AG09319 (cell line): ENCODE results near the gene COL7A1.

ENCODE experiments used
- DNase-seq: peaks from one replicate; pipeline ENCODE4 v3.0.0-alpha.2; 2010; ENCODE audit warnings: low read depth; ENCODE audit errors: extremely low read depth
- CTCF ChIP-seq: IDR thresholded peaks from 2 replicates; pipeline ENCODE4 v1.5.1; 2011; ENCODE audit warnings: low read depth, mild to moderate bottlenecking, inconsistent platforms, low read length, moderate library complexity

Gene COL7A1

GRCh38 chr3:48595075-48595525 lies at the start of gene COL7A1:
Gene COL7A1 (minus strand): TSS chr3:48595329. CDS start chr3:48595159, 170 bp downstream.
- DNase-seq, result no peak
- TF ChIP-seq CTCF, result no peak

- no peak for TF ChIP-seq CTCF
- no peak for DNase-seq
Measured at GRCh38 chr3:48642605-48643004, 47.5 kb upstream of the COL7A1 start.

- no peak for DNase-seq
- no peak for TF ChIP-seq CTCF
Measured at GRCh38 chr3:48641396-48641795, 46.3 kb upstream of the COL7A1 start.

- no peak for DNase-seq
- TF ChIP-seq CTCF, result no peak
Measured at GRCh38 chr3:48639944-48640606, 44.9 kb upstream of the COL7A1 start.

- TF ChIP-seq CTCF, result no peak
- no peak for DNase-seq
Measured at GRCh38 chr3:48637305-48637704, 42.2 kb upstream of the COL7A1 start.

GRCh38 chr3:48636149-48636655 lies 41.1 kb upstream of the COL7A1 start:
- no peak for DNase-seq
- TF ChIP-seq CTCF, result no peak

GRCh38 chr3:48635222-48636021 lies 40.3 kb upstream of the COL7A1 start, which contains the start of gene SLC26A6:
Gene SLC26A6 (minus strand): TSS chr3:48635461. CDS start chr3:48635393, 68 bp downstream.
- peak; percentile 86 for DNase-seq
- peak; percentile 71 for TF ChIP-seq CTCF
